ENCODE measurements around the gene CFAP251.

GRCh38 chr12:122009741-122010140, 91.3 kb downstream of the CFAP251 start:
- TF ChIP-seq CTCF (IDR thresholded peaks at IDR 0.05) (no peak), POLR2A (IDR thresholded peaks at IDR 0.05) (no peak)

Measured in stomach (tissue), 4 donors.